ENCODE data around the gene CDC20B. TPM values are rescaled to one million over a fixed set of nuclear protein-coding genes. Genes with fewer than 3 reads are reported as not detected.
"Not testable (repeated sequence)": the region's sequence is repeated elsewhere in the genome, so short reads cannot be mapped to it uniquely, and the experiment has no call there.

The CDC20B gene
- total RNA-seq, 1 donor from 2014 or later, result not detected

DNA sequence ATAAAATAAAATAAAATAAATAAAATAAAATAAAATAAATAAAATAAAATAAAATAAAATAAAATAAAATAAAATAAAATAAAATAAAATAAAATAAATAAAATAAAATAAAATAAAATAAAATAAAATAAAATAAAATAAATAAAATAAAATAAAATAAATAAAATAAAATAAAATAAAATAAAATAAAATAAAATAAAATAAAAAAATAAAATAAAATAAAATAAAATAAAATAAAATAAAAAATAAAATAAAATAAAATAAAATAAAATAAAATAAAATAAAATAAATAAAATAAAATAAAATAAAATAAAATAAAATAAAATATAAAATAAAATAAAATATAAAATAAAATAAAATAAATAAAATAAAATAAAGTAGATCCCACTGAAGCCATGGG lies 67.0 kb downstream of the CDC20B start:
- DNase-seq (ENCODE audit: low spot score in 2 of 2); FAIRE-seq: not testable (repeated sequence)

DNA sequence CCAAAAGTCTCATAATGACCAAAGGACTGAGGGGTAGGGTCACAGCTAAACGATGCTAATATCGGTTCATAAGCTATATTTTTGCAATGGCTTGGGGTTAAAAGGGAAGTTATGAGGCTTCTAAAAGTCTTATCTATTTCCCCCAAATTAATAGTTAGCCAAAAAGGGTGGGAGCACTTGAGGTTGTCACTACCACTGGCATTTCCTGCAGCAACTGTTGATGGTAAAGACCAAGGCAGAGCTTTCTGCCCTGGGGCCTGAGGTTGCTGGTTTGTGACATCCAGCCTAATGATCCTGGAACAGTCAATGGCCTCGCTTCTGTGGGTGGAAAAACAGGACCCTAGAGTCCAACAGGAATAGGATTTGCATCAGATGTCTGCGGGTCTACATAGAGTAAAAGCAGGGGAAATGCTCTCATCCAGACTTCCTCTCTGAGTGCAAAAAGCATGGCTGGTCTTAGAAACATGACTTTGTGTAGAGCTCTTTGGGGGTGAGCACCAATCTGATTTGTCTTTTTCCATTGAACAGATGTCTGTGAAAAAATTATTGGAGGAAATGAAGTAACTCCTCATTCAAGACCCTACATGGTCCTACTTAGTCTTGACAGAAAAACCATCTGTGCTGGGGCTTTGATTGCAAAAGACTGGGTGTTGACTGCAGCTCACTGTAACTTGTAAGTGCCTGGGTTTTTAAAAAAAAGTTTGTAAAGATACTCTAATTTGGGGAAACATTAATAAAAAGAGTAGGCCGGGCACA lies 67.9 kb downstream of the CDC20B start:
- no peak for DNase-seq (ENCODE audit: low spot score in 2 of 2)
- no peak for FAIRE-seq

DNA sequence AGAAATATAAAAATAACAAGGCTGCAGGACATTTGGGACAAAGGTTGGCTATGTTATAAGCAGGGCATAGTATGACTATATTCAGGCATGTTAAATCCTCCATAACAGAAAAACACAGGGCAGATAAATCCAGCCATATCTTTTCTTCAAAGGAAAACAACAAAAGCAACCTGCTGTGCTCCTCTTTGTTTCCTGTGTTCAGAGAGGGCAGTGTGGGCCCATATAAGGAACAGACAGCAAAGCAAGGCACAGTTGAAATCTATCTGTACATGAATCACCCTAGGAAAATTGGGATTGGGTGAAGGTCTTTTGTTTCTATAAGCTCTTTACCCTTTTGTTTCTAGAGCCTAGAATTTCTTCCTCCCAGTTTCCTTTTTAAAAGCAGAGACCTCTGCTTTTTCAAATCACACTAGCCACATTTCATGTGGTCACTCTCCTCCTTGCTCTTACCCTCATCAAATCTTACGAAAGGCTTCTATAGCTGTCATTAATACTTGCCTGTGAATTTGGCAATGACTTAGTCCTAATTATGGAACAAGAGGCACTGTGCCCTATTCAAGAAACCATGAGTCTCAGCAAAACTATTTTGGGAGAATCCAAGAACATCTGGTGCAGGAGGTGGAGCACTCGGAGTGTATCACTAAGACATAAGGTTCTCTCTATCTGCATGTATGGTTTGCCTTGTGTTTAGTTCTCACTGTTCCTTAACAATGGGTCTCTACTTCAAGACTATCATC lies 68.8 kb downstream of the CDC20B start:
- DNase-seq (ENCODE audit: low spot score in 2 of 2) (no peak), FAIRE-seq (no peak)

DNA sequence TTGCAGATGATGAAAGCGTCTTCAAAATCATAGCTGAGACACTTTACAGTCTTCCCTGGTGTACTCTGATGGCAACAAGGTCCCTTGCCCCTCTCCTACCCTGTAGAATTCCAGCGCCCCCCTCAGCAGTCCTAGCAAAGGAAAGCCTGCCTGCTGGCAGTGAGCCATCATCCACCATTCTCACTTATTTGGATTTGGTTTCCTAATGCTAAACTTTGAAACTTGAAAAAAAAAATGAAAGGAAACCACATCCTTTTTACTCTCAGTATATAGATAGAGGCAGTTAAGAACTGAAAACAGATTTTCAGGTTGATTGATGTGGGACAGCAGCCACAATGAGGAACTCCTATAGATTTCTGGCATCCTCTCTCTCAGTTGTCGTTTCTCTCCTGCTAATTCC lies 70.6 kb downstream of the CDC20B start, which contains the start of gene GZMA:
GZMA (plus strand) TSS at position 299 of the 400 bp plus-strand sequence; CDS start at position 336, 37 bp downstream.
- DNase-seq (ENCODE audit: low spot score in 2 of 2), result no peak
- FAIRE-seq, result no peak

DNA sequence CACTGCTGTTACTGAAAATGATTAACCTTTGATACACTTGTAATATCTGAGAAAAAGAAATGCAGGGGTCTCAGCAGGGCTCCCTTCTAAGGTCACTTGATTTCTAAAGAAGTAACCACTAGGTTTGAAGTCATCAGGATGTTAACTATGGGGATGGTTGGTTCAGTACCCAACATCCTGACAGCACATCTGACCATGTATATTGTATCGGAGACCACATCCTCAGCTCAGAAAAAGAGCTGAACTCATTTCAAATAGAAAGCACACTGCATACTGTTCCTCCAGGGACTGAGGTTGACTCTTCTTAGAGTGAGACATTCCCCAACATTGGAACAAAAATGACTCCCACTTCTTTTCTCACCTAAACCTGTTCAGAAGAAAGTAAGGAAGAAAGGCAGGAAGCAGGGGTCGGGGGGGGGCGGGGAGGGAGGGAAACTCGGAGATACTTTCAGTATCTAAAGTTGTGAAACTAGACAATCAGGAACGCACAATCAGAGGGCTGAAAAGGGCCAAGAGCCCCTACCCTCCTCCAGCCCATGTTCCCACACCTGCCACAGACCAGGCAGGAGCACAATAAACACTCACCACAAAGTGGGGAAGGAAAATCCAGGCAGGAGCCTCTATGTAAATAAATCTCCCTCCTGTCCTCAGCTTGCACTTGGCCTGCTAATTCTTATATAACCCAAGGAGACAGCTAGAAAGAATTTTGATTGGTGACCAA lies 71.3 kb downstream of the CDC20B start:
- FAIRE-seq, result no peak
- DNase-seq (ENCODE audit: low spot score in 2 of 2), result no peak

DNA sequence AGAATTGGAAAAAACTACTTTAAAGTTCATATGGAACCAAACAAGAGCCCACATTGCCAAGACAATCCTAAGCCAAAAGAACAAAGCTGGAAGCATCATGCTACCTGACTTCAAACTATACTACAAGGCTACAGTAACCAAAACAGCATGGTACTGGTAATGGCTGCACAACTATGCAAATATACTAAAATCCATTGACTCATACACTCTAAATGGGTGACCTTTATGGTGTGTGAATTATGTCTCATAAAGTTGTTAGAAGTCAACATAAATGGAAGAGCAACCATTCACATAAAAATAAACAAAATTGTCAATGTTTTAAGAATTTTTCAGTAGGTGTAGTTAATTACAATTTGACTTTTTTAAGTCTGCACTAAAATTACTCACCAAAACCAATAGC lies 71.8 kb downstream of the CDC20B start:
- not testable (repeated sequence) for DNase-seq (ENCODE audit: low spot score in 2 of 2); FAIRE-seq

DNA sequence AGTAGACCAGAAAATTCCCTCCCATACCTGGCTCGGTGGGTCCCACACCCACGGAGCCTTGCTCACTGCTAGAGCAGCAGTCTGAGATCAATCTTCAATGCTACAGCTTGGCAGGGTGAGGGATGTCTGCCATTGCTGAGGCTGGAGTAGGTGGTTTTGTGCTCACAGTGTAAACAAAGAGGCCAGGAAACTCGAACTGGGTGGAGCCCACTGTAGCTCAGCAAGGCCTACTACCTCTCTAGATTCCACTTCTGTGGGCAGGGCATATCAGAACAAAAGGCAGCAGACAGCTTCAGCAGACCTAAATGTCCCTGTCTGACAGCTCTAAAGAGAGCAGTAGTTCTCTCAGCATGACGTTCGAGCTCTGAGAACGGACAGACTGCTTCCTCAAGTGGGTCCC lies 76.1 kb downstream of the CDC20B start:
- no peak for FAIRE-seq
- no peak for DNase-seq (ENCODE audit: low spot score in 2 of 2)

DNA sequence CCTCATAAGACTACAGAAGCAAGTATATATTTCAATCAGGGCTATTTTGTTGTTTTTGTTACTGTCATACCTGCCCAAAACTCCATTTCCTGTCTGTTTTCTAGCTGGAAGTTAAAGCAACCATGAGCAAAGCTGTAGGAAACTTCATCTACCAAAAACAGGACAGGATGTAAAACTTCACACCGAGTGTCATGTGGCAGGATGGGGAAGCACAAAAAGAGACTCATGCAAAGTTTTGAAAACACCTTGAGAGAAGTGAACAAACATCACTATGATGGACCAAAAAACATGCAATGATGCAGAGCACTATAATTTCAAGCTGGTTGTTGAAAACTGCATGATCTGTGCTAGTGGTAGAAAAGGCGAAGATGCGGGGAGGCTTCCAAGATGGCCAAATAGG lies 76.8 kb downstream of the CDC20B start:
- FAIRE-seq (no peak), DNase-seq (ENCODE audit: low spot score in 2 of 2) (no peak)

DNA sequence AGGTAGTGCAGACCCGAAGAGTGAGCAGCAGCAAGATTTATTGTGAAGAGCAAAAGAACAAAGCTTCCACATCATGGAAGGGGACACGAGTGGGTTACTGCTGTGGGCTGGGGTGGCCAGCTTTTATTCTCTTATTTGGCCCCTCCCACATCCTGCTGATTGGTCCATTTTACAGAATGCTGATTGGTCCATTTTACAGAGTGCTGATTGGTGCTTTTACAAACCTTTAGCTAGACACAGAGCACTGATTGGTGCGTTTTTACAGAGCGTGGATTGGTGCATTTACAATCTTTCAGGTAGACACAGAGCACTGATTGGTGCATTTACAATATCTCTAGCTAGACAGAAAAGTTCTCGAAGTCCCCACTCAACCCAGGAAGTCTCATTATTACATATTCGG lies 82.0 kb downstream of the CDC20B start:
- not testable (repeated sequence) for DNase-seq (ENCODE audit: low spot score in 2 of 2); FAIRE-seq

DNA sequence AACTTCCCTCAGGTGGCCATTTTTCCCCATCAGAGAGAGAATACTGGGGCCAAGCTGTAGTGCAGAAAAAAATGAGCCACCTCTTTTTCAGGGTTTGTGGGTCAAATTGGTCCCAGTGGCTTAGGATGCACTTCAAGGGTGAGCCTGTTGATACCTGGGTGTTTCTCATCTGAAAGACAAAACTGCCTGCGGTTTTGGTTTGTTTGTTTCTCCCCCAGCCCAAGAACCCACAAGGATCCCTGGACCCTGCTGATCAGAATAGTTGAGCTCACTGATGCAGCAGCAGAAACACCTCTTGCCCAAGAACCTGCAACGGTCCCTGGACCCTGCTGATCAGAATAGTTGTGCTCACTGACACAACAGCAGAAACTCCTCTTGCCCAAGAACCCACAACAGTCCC lies 83.7 kb downstream of the CDC20B start:
- DNase-seq (ENCODE audit: low spot score in 2 of 2); FAIRE-seq: not testable (repeated sequence)

DNA sequence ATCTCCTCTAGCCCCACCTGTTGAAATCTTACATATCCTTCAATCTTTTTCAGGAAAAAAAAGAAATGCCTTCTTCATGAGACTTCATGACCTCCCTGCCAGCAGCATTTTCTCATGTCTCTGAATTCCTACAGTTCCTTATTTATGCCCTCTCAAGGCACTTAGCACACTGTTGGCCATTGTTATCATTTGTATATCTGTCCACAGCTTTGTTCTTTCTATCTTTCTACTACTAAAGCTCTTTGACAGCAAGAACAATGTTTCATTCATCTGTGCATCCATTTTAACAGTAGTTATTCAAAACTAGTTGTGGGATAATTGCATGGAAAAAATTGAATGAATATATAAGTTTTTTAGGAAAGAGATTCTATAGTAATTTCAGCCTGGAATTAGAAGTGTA lies 91.4 kb downstream of the CDC20B start:
- FAIRE-seq, result no peak
- no peak for DNase-seq (ENCODE audit: low spot score in 2 of 2)

DNA sequence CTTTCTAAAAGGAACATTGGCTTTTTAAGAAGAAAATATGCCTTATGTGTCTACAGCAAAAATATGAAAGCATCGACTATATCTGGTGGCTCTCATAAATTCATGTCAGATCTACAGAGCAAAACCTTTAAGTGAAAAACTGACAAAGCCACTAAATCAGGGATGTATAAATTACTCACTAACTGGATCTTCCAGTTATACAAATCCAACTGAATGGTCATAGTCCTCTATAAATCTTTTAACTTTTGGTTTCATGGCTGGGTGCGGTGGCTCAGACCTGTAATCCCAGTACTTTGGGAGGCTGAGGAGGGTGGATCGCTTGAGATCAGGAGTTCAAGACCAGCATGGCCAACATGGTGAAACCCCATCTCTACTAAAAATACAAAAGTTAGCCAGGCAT lies 99.8 kb downstream of the CDC20B start:
- no peak for FAIRE-seq
- no peak for DNase-seq (ENCODE audit: low spot score in 2 of 2)

DNA sequence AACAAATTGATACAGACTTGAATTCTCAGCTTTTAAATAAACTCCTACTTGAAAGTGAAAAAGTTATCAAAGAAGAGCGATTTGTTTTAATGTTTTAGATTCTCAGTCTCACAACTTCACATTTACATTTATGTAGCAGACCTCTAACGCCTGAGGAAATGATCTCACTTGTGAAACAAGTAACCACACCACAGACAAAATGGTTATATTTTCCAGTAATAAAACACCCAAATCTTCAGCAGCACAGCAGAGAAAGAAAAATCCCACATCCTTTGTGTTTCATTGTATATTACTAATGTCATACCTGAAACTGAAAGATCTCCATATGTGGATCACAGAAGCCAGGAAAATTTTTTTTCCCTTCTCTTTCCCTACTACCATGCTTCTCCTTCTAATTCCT lies 100.3 kb downstream of the CDC20B start:
- no peak for DNase-seq (ENCODE audit: low spot score in 2 of 2)
- FAIRE-seq, result no peak

DNA sequence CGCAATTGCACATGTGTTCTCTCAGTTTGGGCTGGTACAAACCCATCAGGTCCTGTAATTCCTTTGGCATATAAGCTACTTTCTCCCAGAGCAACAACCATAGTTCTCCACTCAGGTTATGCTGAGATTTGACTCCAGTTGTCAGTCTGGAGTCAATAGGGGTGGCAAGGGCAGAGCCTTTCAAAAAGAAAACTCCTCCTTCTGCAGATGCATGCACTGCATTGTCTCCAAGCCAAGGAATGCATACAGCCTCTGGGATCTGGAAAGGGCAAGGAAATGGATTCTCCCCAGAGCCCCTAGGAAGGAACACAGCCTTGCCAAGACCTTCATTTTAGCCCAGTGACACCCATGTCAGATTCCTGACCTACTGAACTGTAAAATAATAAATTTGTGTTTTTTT lies 101.6 kb downstream of the CDC20B start:
- FAIRE-seq, result no peak

DNA sequence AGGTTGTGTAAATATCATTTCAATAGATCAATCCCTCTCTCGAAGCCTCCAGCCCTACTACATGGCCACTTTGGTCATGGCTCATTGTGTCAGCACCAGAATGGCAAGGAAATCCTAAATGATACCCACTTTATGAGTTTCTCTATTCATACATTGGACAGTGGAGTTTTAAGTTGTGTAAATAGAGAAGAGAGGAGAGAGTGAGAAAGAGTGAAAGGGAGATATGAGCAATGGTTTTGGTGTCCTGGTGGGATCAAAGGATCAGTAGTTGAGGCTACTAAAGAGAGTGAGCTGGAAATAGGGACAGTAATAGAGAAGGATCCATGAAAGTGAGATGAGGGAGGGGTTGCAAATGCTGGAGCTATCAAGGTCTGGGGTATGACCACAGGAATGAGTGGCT lies 102.0 kb downstream of the CDC20B start:
- no peak for DNase-seq (ENCODE audit: low spot score in 2 of 2)
- no peak for FAIRE-seq

More for the DNA sequence above, 101.6 kb downstream of the CDC20B start:
- no peak for DNase-seq (ENCODE audit: low spot score in 2 of 2)

DNA sequence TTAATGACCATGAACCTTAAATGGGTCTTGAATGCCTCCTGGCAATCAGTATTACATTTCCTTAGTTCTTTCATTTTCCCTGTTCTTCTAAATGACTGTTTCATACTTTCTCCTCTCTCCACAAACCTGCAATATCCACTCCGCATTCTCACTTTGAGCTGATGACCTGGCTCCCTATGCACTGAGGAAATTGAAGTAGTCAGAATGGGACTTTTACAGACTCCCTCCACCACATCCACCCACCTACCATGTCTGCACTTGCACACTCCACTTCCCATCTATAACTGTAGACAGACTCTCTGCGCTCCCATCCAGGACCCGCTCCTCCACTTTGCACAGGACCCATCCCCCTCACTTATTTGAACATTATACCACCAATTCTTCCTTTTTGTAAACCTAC lies 106.7 kb downstream of the CDC20B start:
- FAIRE-seq, result no peak
- no peak for DNase-seq (ENCODE audit: low spot score in 2 of 2)

DNA sequence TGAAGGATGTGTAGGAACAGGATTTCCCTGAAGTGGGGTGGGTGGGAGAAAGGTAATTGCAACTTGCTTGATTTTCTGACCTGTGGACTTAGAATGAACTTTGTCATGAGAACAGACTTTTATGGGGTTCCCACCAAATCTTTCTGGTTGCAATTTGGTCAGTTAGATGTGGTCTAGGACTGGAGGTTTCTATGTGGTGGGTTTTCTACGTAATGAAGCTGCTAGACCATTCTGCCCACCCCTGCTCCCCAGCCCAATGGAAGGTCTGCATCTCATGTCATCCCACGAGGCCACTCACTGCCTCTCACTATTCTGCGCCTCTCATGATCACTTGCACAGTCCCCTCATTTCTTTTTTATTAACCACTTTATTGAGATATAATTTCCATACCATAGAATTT lies 108.5 kb downstream of the CDC20B start:
- FAIRE-seq, result no peak

DNA sequence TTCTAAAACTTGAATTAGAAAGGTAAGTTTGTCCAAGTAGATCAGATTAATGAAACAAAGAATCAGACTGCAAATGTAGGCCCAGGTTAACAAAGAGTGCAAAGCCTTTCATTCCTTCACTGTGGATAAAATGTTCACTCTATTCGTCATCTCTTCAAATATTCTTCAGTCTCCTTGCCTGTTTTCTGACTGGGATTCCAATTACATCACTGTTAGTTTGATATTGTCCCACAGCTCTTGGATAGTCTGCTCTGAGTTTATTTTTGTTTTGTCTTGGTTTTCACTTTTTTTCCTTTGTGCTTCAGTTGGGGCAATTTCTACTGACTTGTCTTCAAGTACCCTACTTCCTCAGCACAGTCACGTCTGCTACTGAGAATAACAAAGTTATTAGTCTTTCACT lies 109.1 kb downstream of the CDC20B start:
- no peak for FAIRE-seq
- no peak for DNase-seq (ENCODE audit: low spot score in 2 of 2)

More for the DNA sequence above, 108.5 kb downstream of the CDC20B start:
- no peak for DNase-seq (ENCODE audit: low spot score in 2 of 2)

DNA sequence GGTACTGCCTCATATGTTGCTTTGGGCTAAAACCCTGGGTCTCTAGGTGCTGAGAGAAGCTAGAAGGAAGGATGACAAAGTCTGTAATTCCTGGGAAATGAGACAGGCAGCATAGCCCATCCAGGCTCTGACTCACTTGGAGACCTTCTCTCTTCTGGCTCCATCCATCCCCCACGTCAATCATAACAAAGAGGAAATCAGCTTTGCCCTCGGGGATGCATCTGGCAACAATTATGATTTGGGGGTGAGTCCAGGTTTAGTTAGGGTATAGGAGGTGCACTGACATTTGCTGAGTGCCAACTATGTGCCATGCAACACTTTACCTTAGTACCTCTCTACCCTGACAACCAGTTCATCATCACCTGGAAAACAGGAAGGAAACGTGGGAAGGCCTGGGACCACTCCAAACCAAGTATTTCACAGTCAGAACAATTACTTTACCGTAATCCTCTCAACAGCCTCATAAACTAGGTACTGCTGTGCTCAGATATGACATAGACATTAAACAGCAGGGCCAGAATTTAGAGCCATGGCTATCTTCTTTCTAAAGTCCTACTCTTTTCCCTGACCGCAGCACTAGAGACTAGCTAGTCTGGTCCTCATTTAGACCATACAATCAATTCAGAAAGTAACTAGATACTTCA lies 109.6 kb downstream of the CDC20B start:
- DNase-seq (ENCODE audit: low spot score in 2 of 2) (no peak), FAIRE-seq (no peak)

Measured in frontal cortex (tissue), 4 donors.